ENCODE measurements around the gene CD93.

The CD93 gene

GRCh38 chr20:23092861-23093495 lies 6.9 kb upstream of the CD93 start:
- no peak for TF ChIP-seq FOXM1 (IDR thresholded peaks at IDR 0.05; ENCODE audit: borderline replicate concordance, low read depth)
- no peak for TF ChIP-seq RAD21 (IDR thresholded peaks at IDR 0.05; ENCODE audit: low read depth)
- no peak for TF ChIP-seq ZBTB7A (IDR thresholded peaks at IDR 0.05; ENCODE audit: low read depth)
- no peak for TF ChIP-seq MAX (IDR thresholded peaks at IDR 0.05)
- no peak for TF ChIP-seq TCF12 (IDR thresholded peaks at IDR 0.05; ENCODE audit: low read depth)
- no peak for TF ChIP-seq CEBPB (IDR thresholded peaks at IDR 0.05)
- no peak for TF ChIP-seq CREB1 (IDR thresholded peaks at IDR 0.05; ENCODE audit: low read depth)
- no peak for TF ChIP-seq EP300 (IDR thresholded peaks at IDR 0.05; ENCODE audit: borderline replicate concordance)
- TF ChIP-seq TEAD4 (IDR thresholded peaks at IDR 0.05), result no peak

- TF ChIP-seq EGR1 (IDR thresholded peaks at IDR 0.05) (no peak), ZBTB7A (IDR thresholded peaks at IDR 0.05; ENCODE audit: low read depth) (no peak), RAD21 (IDR thresholded peaks at IDR 0.05; ENCODE audit: low read depth) (no peak), TEAD4 (IDR thresholded peaks at IDR 0.05) (no peak)
Observed at GRCh38 chr20:23092384-23092756, 6.2 kb upstream of the CD93 start.

GRCh38 chr20:23091721-23092383 lies 5.7 kb upstream of the CD93 start:
- TF ChIP-seq EGR1 (IDR thresholded peaks at IDR 0.05), result no peak
- TF ChIP-seq MAX (IDR thresholded peaks at IDR 0.05), result no peak
- TF ChIP-seq USF1 (IDR thresholded peaks at IDR 0.05), result no peak
- TF ChIP-seq YY1 (IDR thresholded peaks at IDR 0.05; ENCODE audit: low read depth), result no peak
- TF ChIP-seq TCF12 (IDR thresholded peaks at IDR 0.05; ENCODE audit: low read depth), result no peak
- no peak for TF ChIP-seq TEAD4 (IDR thresholded peaks at IDR 0.05)
- no peak for TF ChIP-seq EP300 (IDR thresholded peaks at IDR 0.05; ENCODE audit: borderline replicate concordance)
- TF ChIP-seq CREB1 (IDR thresholded peaks at IDR 0.05; ENCODE audit: low read depth), result no peak
- TF ChIP-seq TAF1 (IDR thresholded peaks at IDR 0.05; ENCODE audit: low read depth), result no peak
- TF ChIP-seq REST (IDR thresholded peaks at IDR 0.05; ENCODE audit: low read depth), result no peak
- no peak for TF ChIP-seq NFIC (IDR thresholded peaks at IDR 0.05)
- no peak for TF ChIP-seq FOXM1 (IDR thresholded peaks at IDR 0.05; ENCODE audit: borderline replicate concordance, low read depth)
- no peak for TF ChIP-seq RAD21 (IDR thresholded peaks at IDR 0.05; ENCODE audit: low read depth)
- no peak for TF ChIP-seq CEBPB (IDR thresholded peaks at IDR 0.05)
- TF ChIP-seq ZBTB7A (IDR thresholded peaks at IDR 0.05; ENCODE audit: low read depth), result no peak

GRCh38 chr20:23090878-23091277 lies 4.8 kb upstream of the CD93 start:
- no peak for TF ChIP-seq RAD21 (IDR thresholded peaks at IDR 0.05; ENCODE audit: low read depth)
- TF ChIP-seq USF1 (IDR thresholded peaks at IDR 0.05), result no peak
- no peak for TF ChIP-seq CEBPB (IDR thresholded peaks at IDR 0.05)
- TF ChIP-seq ZBTB7A (IDR thresholded peaks at IDR 0.05; ENCODE audit: low read depth), result no peak
- TF ChIP-seq NFIC (IDR thresholded peaks at IDR 0.05), result no peak
- no peak for TF ChIP-seq YY1 (IDR thresholded peaks at IDR 0.05; ENCODE audit: low read depth)
- no peak for TF ChIP-seq REST (IDR thresholded peaks at IDR 0.05; ENCODE audit: low read depth)
- no peak for TF ChIP-seq TAF1 (IDR thresholded peaks at IDR 0.05; ENCODE audit: low read depth)
- TF ChIP-seq TEAD4 (IDR thresholded peaks at IDR 0.05), result no peak

GRCh38 chr20:23090147-23090546 lies 4.0 kb upstream of the CD93 start:
- TF ChIP-seq EP300 (IDR thresholded peaks at IDR 0.05; ENCODE audit: borderline replicate concordance), result no peak
- no peak for TF ChIP-seq REST (IDR thresholded peaks at IDR 0.05; ENCODE audit: low read depth)
- TF ChIP-seq TCF12 (IDR thresholded peaks at IDR 0.05; ENCODE audit: low read depth), result no peak
- TF ChIP-seq TEAD4 (IDR thresholded peaks at IDR 0.05), result no peak
- TF ChIP-seq MAX (IDR thresholded peaks at IDR 0.05), result no peak
- no peak for TF ChIP-seq CEBPB (IDR thresholded peaks at IDR 0.05)
- no peak for TF ChIP-seq YY1 (IDR thresholded peaks at IDR 0.05; ENCODE audit: low read depth)
- no peak for TF ChIP-seq EGR1 (IDR thresholded peaks at IDR 0.05)
- no peak for TF ChIP-seq RAD21 (IDR thresholded peaks at IDR 0.05; ENCODE audit: low read depth)
- no peak for TF ChIP-seq TAF1 (IDR thresholded peaks at IDR 0.05; ENCODE audit: low read depth)
- TF ChIP-seq FOXM1 (IDR thresholded peaks at IDR 0.05; ENCODE audit: borderline replicate concordance, low read depth), result no peak
- no peak for TF ChIP-seq USF1 (IDR thresholded peaks at IDR 0.05)
- no peak for TF ChIP-seq NFIC (IDR thresholded peaks at IDR 0.05)
- no peak for TF ChIP-seq ZBTB7A (IDR thresholded peaks at IDR 0.05; ENCODE audit: low read depth)
- TF ChIP-seq CREB1 (IDR thresholded peaks at IDR 0.05; ENCODE audit: low read depth), result no peak
